Measurements from ENCODE around the gene CDT1. TPM values are rescaled to one million over a fixed set of nuclear protein-coding genes. Genes with fewer than 3 reads are reported as not detected.
A peak's percentile ranks its signal among the peaks of the same experiment; 100 is the strongest.

The CDT1 gene
- total and polyA plus RNA-seq, 5 experiments from 2014 or later = 0.13 to 0.74 (median 0.36) TPM; not detected in 1

DNA sequence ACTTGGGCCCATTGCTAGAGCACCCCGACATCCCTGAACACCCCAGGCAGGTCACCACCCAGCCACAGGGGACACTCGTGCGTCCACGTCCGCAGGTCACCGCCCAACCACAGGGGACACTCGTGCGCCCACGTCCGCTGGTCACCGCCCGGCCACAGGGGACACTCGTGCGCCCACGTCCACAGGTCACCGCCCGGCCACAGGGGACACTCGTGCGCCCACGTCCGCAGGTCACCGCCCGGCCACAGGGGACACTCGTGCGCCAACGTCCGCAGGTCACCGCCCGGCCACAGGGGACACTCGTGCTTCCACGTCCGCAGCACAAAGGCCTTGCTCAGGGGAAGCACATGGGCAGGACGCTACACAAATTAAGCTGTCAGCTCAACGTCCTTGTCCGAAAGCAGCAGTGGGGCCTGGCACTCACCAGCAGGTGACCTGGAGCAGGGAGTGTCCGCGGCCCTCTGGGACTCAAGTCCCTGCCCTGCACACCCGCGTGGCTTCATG is 35.5 kb downstream of the CDT1 start:
- no peaks in the 10 kb centered on the region for H3K9me3 Mint-ChIP-seq
- H3K4me1 Mint-ChIP-seq = no peaks in the 10 kb centered on the region
- ATAC-seq = no peak
- H3K4me3 Mint-ChIP-seq = no peak overlapping the region
- H3K27ac Mint-ChIP-seq = no peak overlapping the region
- peaks cover 0 to 11% (median 8%) of the 10 kb centered on the region in 3 donors for H3K36me3 Mint-ChIP-seq
- no peak for DNase-seq
- no peaks in the 10 kb centered on the region for H3K27me3 Mint-ChIP-seq
- POLR2A ChIA-PET = interaction anchor here (1.0 kb wide), 1 partner anchor 27 kb away, joined by 4 read pairs; the partner anchor contains the start of gene APRT

DNA sequence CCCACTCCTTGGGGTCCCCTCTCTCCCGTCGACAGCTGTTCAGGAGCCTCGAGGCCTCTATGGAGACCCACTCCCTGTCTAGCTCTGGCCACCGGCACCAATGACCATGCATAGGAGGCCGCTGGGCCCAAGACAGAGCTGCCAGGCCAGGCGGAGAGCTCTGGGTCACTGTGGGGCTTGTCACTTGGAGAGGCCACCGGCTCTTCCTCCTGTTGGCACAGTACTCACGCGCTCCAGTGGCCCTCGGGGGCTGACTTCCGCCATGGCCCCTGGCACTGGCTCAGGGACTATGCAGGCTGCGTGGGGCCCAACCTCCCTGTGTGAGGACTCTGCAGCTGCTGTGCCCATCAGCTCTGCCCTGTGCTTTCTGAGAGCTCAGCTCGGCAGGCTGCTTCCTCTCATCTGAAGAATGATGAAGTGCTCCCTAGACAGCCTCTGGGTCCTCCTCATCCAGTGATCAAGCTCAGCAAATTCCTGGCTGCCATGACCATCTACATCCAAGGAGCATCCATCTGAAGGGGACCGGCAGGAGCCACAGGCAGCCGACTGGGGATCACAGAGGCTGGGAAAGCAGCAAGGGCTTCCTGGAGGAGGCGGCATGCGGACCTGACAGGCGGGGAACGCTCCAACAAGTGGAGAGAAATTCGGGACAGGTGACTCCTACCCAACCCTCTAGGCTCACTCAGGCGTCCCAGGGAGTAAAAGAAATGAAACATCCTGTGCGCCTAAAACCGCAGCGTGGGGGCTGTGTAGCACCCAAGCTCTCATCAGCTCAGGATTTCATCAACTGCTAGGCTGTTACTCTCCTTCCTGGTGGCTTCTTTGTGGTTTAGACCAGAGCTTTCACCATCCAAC is 36.4 kb downstream of the CDT1 start:
- H3K4me1 Mint-ChIP-seq = no peaks in the 10 kb centered on the region
- no peak overlapping the region for H3K4me3 Mint-ChIP-seq
- POLR2A ChIA-PET = interaction anchor here (1.0 kb wide), 1 partner anchor 28 kb away, joined by 4 read pairs; the partner anchor contains the start of gene APRT
- peaks cover 0 to 11% (median 7%) of the 10 kb centered on the region in 3 donors for H3K36me3 Mint-ChIP-seq
- no peaks in the 10 kb centered on the region for H3K27me3 Mint-ChIP-seq
- no peaks in the 10 kb centered on the region for H3K9me3 Mint-ChIP-seq
- no peak for ATAC-seq
- no peak for DNase-seq
- H3K27ac Mint-ChIP-seq = no peak overlapping the region

DNA sequence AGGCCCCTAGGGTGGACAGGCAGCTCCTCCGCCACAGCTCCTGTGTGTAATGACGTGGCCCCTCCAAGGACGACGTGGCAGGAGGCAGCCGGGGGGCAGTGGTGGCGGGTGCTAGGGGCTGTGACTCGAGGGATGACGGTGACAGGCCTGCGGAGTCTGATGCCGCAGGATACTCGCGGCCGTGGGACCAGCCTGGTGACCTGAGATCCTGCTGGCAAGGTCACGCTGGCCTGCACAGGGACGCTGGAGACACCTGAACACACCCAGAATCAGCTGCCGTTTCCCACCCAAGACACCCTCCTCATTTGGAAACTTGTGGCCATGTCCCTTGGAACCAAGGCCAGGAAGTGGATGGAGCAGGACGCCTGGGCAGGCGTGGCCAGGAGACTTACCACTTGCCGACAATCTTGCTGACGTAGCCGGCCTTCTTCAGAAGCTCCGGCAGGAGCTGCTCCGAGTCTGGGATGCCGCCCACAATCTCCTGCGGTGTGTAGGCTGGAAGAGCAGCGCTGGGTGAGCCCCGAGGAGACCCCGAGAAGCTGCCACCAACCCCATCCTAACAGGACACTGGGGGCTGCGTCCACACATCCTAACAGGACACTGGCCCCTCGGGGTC is 37.1 kb downstream of the CDT1 start:
- peaks cover 0 to 8% (median 4%) of the 10 kb centered on the region in 3 donors for H3K36me3 Mint-ChIP-seq
- no peaks in the 10 kb centered on the region for H3K9me3 Mint-ChIP-seq
- no peak overlapping the region for H3K27ac Mint-ChIP-seq
- H3K4me1 Mint-ChIP-seq = no peaks in the 10 kb centered on the region
- no peaks in the 10 kb centered on the region for H3K27me3 Mint-ChIP-seq
- no peak overlapping the region for H3K4me3 Mint-ChIP-seq
- POLR2A ChIA-PET = no interaction called here
- ATAC-seq (no peak), DNase-seq (no peak)

DNA sequence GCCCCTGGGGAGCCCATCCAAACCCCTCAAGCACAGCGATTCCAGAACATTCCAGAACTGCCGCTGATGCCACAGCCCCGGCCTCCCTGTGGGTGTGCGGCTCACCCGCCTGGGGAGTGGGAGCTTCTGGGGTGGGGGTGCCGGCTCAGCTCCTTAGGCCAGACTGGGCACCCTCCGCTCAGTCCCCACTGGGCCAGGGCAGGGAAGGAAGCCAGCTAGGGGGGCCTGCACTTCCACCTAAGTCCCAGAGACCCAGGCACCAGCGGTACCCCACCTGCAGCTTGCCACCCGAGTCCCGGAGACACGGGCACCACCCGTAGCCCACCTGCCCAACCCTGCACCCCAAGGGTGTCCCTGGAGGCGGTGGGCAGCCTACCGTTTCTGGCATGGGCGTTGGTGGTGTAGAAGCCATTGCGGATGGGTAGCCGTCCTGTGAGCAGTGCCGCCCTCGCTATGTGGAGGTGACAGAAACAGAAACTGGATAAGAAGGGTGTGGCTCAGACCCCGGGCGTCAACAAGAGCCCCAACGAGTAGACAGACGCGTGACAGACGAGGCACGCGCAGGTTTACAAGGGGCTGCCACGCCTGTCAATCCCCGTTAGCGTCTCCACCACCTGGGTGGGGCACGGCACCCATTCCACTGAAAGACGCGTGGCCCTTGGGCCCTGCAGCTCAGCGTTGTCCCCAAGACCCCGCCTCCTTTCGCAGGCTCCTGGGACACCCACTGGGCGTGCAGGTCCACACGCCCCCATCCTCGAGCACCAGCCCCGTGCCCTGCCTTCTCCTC is 38.1 kb downstream of the CDT1 start:
- peaks cover 0 to 2% (median 0%) of the 10 kb centered on the region in 4 donors for H3K4me1 Mint-ChIP-seq

DNA sequence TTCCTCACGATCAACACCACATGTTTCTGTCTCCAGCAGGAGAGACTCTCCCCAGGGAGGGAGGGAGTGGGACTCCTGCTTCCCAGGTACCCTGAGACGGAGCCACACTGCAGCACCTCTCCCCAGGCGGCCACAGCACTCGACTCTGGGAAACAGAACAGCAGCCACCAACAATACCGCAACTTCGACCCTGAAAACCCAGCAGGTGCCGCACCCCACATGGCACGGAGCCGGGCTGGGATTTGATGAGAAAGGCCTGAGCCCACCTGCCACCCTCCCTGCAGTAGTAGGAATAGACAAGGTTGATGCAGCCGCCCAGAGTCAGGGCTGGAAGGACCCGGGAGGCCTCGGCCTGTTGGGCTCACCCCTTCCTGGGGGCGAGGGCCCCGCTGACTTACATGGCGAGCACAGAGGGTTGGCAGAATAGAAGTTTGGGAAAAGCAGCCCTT is 38.7 kb downstream of the CDT1 start:
- Mint-ChIP-seq H3K9me3 (no peaks in the 10 kb centered on the region), H3K27ac (peak overlapping the region in 2 of 10 donors; percentile 31 to 62), H3K27me3 (no peaks in the 10 kb centered on the region), H3K36me3 (peaks cover 0 to 8% (median 4%) of the 10 kb centered on the region in 3 donors), H3K4me3 (no peak overlapping the region), H3K4me1 (peaks cover 0 to 2% (median 0%) of the 10 kb centered on the region in 4 donors)
- DNase-seq = no peak
- ATAC-seq = no peak
- POLR2A ChIA-PET = no interaction called here

More for the DNA sequence above, 38.1 kb downstream of the CDT1 start:
- no peak overlapping the region for H3K4me3 Mint-ChIP-seq
- peak overlapping the region in 2 of 10 donors; percentile 31 to 62 for H3K27ac Mint-ChIP-seq
- no peak for DNase-seq
- peaks cover 0 to 8% (median 4%) of the 10 kb centered on the region in 3 donors for H3K36me3 Mint-ChIP-seq
- no peaks in the 10 kb centered on the region for H3K9me3 Mint-ChIP-seq
- POLR2A ChIA-PET = no interaction called here
- H3K27me3 Mint-ChIP-seq = no peaks in the 10 kb centered on the region
- ATAC-seq = no peak

DNA sequence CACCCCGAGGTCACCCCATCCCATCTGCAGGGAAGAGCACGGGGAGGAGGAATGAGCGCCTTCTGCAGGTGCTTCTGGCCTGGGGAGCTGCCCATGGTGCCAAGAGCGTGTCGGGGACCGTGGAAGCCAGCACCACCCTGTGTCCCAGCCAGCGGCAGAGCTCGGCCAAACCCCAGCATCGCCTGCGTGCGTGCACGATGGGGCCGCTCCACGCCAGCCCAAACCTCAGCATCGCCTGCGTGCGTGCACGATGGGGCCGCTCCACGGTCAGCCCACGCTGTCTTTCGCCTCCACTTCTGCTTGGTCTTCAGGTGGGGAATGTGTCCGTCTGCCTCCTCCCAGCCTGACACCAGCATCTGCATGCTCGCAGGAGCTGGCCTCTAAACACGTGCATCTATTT is 39.2 kb downstream of the CDT1 start:
- DNase-seq (no peak), ATAC-seq (no peak)
- Mint-ChIP-seq H3K4me1 (peaks cover 0 to 2% (median 0%) of the 10 kb centered on the region in 4 donors), H3K27ac (no peak overlapping the region), H3K27me3 (no peaks in the 10 kb centered on the region), H3K4me3 (no peak overlapping the region), H3K36me3 (peaks cover 0 to 8% (median 4%) of the 10 kb centered on the region in 3 donors), H3K9me3 (no peaks in the 10 kb centered on the region)
- POLR2A ChIA-PET = no interaction called here

DNA sequence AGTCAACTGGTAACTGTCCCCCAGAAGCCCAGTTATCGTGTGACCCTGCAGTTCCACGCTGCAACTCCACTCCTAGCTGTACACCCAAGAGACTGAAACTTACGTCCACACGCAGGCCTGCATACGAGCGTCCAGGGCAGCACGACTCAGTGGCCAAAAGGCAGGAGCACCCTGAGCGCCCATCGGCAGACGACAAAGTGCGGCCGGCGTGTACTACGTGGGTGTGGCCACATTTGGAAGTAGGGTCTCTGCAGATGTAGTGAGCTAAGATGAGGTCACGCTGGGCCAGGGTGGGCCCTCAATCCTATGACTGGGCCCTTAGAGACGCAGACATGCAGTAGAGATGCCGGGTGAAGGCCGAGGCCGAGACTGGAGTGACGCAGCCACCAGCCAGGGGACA is 39.7 kb downstream of the CDT1 start:
- Mint-ChIP-seq H3K4me1 (peaks cover 0 to 4% (median 0%) of the 10 kb centered on the region in 4 donors), H3K36me3 (peaks cover 0 to 8% (median 4%) of the 10 kb centered on the region in 3 donors), H3K27me3 (no peaks in the 10 kb centered on the region), H3K9me3 (no peaks in the 10 kb centered on the region), H3K4me3 (no peak overlapping the region), H3K27ac (no peak overlapping the region)
- POLR2A ChIA-PET = no interaction called here
- no peak for DNase-seq
- ATAC-seq = no peak

DNA sequence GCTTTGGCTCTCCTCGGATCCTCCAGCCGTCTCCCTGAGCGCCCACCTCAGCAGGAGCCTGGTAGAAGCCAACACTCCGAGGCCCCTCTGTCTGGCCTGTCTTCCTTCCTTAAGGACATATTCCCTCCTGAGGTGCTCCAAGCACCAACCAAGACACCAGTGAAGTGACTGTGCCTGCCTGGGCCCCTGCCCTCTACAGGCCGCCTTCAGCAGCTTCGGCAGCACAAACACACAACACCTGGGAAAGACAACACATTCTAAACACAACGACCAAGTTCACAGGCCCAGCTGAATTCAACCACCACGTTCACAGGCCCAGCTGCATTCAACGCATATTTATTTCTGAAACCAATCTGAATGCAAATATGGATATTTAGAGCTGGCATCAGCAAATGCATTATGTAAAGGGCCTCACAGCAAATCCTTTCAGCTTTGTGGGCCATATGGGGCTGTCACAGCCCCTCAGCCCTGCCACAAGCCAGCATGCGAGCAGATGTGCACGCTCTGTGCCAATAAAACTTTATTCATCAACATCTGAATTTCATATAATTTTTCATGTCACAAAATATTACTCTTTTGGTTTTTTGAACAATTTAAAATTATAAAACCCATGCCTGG is 40.9 kb downstream of the CDT1 start:
- Mint-ChIP-seq H3K27me3 (no peaks in the 10 kb centered on the region), H3K4me3 (no peak overlapping the region), H3K4me1 (peaks cover 0 to 4% (median 0%) of the 10 kb centered on the region in 4 donors), H3K36me3 (peaks cover 0 to 8% (median 4%) of the 10 kb centered on the region in 3 donors), H3K27ac (no peak overlapping the region), H3K9me3 (no peaks in the 10 kb centered on the region)
- POLR2A ChIA-PET = no interaction called here
- no peak for ATAC-seq
- DNase-seq = no peak

DNA sequence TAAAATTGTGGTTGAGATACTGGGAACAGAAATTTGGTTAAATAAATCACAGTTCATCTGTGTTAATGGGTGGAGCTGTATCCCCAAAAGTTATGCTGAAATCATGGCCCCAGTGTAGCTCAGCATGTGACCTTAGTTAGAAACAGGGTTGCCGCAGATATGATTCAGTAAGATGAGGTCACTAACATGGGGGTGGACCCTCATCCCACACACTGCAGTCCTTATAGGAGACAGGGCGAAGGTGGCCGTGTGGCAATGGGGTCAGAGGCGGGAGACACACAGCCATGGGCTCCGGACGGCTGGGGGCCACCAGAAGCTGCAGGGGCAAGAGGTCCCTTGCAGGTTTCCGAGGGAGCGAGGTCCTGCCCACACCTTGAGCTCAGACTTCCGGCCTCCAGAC is 42.5 kb downstream of the CDT1 start:
- no peak overlapping the region for H3K4me3 Mint-ChIP-seq
- POLR2A ChIA-PET = interaction anchor here (0.7 to 1.6 kb wide), 2 partner anchors 11 to 27 kb away, joined by 6 to 8 read pairs; partner anchors contain the start of genes GALNS and TRAPPC2L
- peaks cover 0 to 3% (median 0%) of the 10 kb centered on the region in 3 donors for H3K36me3 Mint-ChIP-seq
- H3K27me3 Mint-ChIP-seq = no peaks in the 10 kb centered on the region
- no peak for ATAC-seq
- H3K4me1 Mint-ChIP-seq = peaks cover 0 to 4% (median 0%) of the 10 kb centered on the region in 4 donors
- DNase-seq = no peak
- no peak overlapping the region for H3K27ac Mint-ChIP-seq
- no peaks in the 10 kb centered on the region for H3K9me3 Mint-ChIP-seq

DNA sequence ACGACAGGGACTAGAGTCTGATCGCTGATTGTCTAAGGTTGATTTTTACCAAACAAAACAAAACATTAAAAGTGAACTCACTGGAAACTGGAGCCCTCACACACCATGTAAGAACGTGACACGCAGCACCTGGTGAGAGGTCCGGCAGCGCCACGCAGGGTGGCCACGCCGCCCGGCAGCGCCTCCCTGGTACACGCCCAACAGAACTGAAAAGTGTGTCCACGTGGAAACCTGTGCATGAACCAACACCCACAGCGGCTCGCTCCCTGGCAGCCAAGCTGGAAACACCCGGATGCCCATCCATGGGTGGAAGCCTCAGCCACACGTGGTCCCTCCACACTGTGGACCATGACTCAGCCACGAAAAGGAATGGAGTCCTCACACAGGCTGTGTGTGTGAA is 44.1 kb downstream of the CDT1 start:
- H3K4me3 Mint-ChIP-seq = peak overlapping the region in 1 of 10 donors; percentile 24
- DNase-seq (no peak), ATAC-seq (no peak)
- peaks cover 0 to 10% (median 4%) of the 10 kb centered on the region in 4 donors for H3K4me1 Mint-ChIP-seq
- no peaks in the 10 kb centered on the region for H3K9me3 Mint-ChIP-seq
- H3K27me3 Mint-ChIP-seq = no peaks in the 10 kb centered on the region
- peaks cover 0 to 3% (median 0%) of the 10 kb centered on the region in 3 donors for H3K36me3 Mint-ChIP-seq
- no peak overlapping the region for H3K27ac Mint-ChIP-seq
- POLR2A ChIA-PET = interaction anchor here (1.6 kb wide), 1 partner anchor 10 kb away, joined by 6 read pairs; the partner anchor contains the start of genes GALNS and TRAPPC2L

DNA sequence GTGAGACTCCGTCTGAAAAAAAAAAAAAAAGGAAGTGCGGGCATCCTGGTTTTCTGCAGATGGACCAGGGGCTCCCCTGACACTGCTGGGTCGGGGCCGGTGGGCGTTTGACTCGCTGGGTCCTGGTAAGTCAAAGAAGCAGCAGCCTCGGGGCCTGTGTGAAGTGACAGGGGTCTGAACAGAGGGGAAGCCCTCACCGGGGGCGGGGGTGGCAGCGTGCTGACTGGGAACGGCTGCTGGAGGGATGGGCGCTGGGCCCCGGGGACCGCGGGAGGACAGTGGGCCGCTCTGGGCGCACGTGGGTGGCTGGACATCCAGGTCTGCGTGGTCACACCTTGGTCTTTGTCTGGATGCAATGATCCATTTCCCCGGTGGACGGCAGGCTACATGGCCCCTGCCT is 45.0 kb downstream of the CDT1 start:
- H3K27ac Mint-ChIP-seq = no peak overlapping the region
- no peaks in the 10 kb centered on the region for H3K27me3 Mint-ChIP-seq
- ATAC-seq (no peak), DNase-seq (no peak)
- no peaks in the 10 kb centered on the region for H3K9me3 Mint-ChIP-seq
- no peak overlapping the region for H3K4me3 Mint-ChIP-seq
- H3K4me1 Mint-ChIP-seq = peaks cover 0 to 10% (median 4%) of the 10 kb centered on the region in 4 donors
- POLR2A ChIA-PET = no interaction called here
- H3K36me3 Mint-ChIP-seq = peaks cover 0 to 3% (median 0%) of the 10 kb centered on the region in 3 donors
